Keratinocyte (primary cell): ENCODE data around the gene DMRT1.

Experiments used
- EZH2 ChIP-seq: IDR thresholded peaks from one replicate; pipeline ENCODE4 v1.6.1; 2012; ENCODE audit warnings: inconsistent platforms, mild to moderate bottlenecking, low read length, moderate library complexity
- TF ChIP-seq, protein P1 (sequence below), 3 experiments: IDR thresholded peaks in 1 of 3; conservative IDR thresholded peaks in 1 of 3; optimal IDR thresholded peaks in 1 of 3; 2 replicates in 2 of 3; 3 replicates in 1 of 3; pipeline versions ENCODE3 to v1.5.1; 2011; ENCODE audit warnings: low read length in 3 of 3, mild to moderate bottlenecking in 3 of 3, moderate library complexity in 2 of 3, control low read depth in 1 of 3, inconsistent platforms in 1 of 3; ENCODE audit not compliant: insufficient read depth in 2 of 3; ENCODE audit errors: extremely low read depth in 1 of 3

DNA sequence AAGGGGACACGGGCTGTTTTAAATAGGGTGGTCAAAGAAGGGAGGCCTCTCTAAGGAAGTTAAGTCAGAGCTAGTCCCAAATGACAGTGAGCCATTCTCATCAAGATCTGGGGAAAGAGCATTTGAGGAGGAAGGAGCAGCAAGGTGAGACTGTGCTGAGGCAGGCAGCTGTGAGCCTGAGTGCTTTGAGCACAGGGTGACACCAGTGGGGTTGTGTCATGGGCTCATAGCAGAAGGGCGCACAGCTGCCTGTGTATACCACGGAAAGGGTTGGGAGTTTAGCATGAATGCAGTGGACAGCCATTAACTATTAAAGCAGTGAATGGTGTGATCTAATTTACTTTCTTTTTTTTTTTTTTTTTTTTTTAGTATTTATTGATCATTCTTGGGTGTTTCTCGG is 19.2 kb downstream of the DMRT1 start:
- TF ChIP-seq, protein P1, sequence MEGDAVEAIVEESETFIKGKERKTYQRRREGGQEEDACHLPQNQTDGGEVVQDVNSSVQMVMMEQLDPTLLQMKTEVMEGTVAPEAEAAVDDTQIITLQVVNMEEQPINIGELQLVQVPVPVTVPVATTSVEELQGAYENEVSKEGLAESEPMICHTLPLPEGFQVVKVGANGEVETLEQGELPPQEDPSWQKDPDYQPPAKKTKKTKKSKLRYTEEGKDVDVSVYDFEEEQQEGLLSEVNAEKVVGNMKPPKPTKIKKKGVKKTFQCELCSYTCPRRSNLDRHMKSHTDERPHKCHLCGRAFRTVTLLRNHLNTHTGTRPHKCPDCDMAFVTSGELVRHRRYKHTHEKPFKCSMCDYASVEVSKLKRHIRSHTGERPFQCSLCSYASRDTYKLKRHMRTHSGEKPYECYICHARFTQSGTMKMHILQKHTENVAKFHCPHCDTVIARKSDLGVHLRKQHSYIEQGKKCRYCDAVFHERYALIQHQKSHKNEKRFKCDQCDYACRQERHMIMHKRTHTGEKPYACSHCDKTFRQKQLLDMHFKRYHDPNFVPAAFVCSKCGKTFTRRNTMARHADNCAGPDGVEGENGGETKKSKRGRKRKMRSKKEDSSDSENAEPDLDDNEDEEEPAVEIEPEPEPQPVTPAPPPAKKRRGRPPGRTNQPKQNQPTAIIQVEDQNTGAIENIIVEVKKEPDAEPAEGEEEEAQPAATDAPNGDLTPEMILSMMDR (optimal IDR thresholded peaks at IDR 0.05 in 1 of 3, IDR thresholded peaks at IDR 0.05 in 1 of 3, conservative IDR thresholded peaks at IDR 0.05 in 1 of 3; ENCODE audit: extremely low read depth in 1 of 3, insufficient read depth in 2 of 3, low read length in 3 of 3) = no peak
- TF ChIP-seq EZH2 = no peak
